ENCODE data around the gene PATJ.
"Not testable (repeated sequence)": the region's sequence is repeated elsewhere in the genome, so short reads cannot be mapped to it uniquely, and the experiment has no call there.

Gene PATJ

GRCh38 chr1:61892977-61893376 lies 150.7 kb downstream of the PATJ start:
- no peaks in the 10 kb centered on the region for H4K20me1 ChIP-seq (ENCODE audit: low read depth, low read length)
- no peaks in the 10 kb centered on the region for H3K79me2 ChIP-seq (ENCODE audit: insufficient read depth, low read length)
- no peaks in the 10 kb centered on the region for H3K9me2 ChIP-seq (replicated peaks; ENCODE audit: insufficient read depth, low read length)
- no peaks in the 10 kb centered on the region for H3K36me3 ChIP-seq (ENCODE audit: low read length)
- no peak overlapping the region for H2AFZ ChIP-seq (ENCODE audit: low read depth, low read length, severe bottlenecking)
- no peaks in the 10 kb centered on the region for H3F3A ChIP-seq (ENCODE audit: insufficient read depth)
- no peak overlapping the region for H3K27ac ChIP-seq (ENCODE audit: low read depth, low read length)
- no peaks in the 10 kb centered on the region for H3K9me3 ChIP-seq (ENCODE audit: insufficient read depth, low read length)
- H3K27me3 ChIP-seq (ENCODE audit: low read length) = no peaks in the 10 kb centered on the region
- no peak overlapping the region for H3K9ac ChIP-seq (ENCODE audit: low read length)
- H3K4me2 ChIP-seq (ENCODE audit: low read depth, low read length, poor library complexity, severe bottlenecking) = no peak overlapping the region
- no peak overlapping the region for H3K4me3 ChIP-seq (ENCODE audit: insufficient read depth, low read length, poor library complexity, severe bottlenecking)
- TF ChIP-seq EZH2phosphoT487 (conservative IDR thresholded peaks at IDR 0.05; ENCODE audit: low read length) = no peak
- no peak for TF ChIP-seq CTCF (IDR thresholded peaks at IDR 0.05; ENCODE audit: insufficient read depth, low read length, poor library complexity, severe bottlenecking)

GRCh38 chr1:61894296-61894695 lies 152.0 kb downstream of the PATJ start:
- not testable (repeated sequence) for H3K36me3 ChIP-seq (ENCODE audit: low read length); H3K27me3 ChIP-seq (ENCODE audit: low read length); H4K20me1 ChIP-seq (ENCODE audit: low read depth, low read length); H3K27ac ChIP-seq (ENCODE audit: low read depth, low read length); H3K9me2 ChIP-seq (replicated peaks; ENCODE audit: insufficient read depth, low read length); H3K9ac ChIP-seq (ENCODE audit: low read length); H3K4me3 ChIP-seq (ENCODE audit: insufficient read depth, low read length, poor library complexity, severe bottlenecking); H2AFZ ChIP-seq (ENCODE audit: low read depth, low read length, severe bottlenecking); H3K9me3 ChIP-seq (ENCODE audit: insufficient read depth, low read length); H3K4me2 ChIP-seq (ENCODE audit: low read depth, low read length, poor library complexity, severe bottlenecking); H3K79me2 ChIP-seq (ENCODE audit: insufficient read depth, low read length); H3F3A ChIP-seq (ENCODE audit: insufficient read depth)

- H3K27ac ChIP-seq (ENCODE audit: low read depth, low read length) = no peak overlapping the region
- no peaks in the 10 kb centered on the region for H3F3A ChIP-seq (ENCODE audit: insufficient read depth)
- no peak overlapping the region for H2AFZ ChIP-seq (ENCODE audit: low read depth, low read length, severe bottlenecking)
- no peak overlapping the region for H3K4me3 ChIP-seq (ENCODE audit: insufficient read depth, low read length, poor library complexity, severe bottlenecking)
- H4K20me1 ChIP-seq (ENCODE audit: low read depth, low read length) = no peaks in the 10 kb centered on the region
- H3K27me3 ChIP-seq (ENCODE audit: low read length) = no peaks in the 10 kb centered on the region
- no peaks in the 10 kb centered on the region for H3K9me2 ChIP-seq (replicated peaks; ENCODE audit: insufficient read depth, low read length)
- no peaks in the 10 kb centered on the region for H3K36me3 ChIP-seq (ENCODE audit: low read length)
- no peak overlapping the region for H3K4me2 ChIP-seq (ENCODE audit: low read depth, low read length, poor library complexity, severe bottlenecking)
- TF ChIP-seq CTCF (IDR thresholded peaks at IDR 0.05; ENCODE audit: insufficient read depth, low read length, poor library complexity, severe bottlenecking) (no peak), EZH2phosphoT487 (conservative IDR thresholded peaks at IDR 0.05; ENCODE audit: low read length) (no peak)
- H3K9ac ChIP-seq (ENCODE audit: low read length) = no peak overlapping the region
- no peaks in the 10 kb centered on the region for H3K9me3 ChIP-seq (ENCODE audit: insufficient read depth, low read length)
- H3K79me2 ChIP-seq (ENCODE audit: insufficient read depth, low read length) = no peaks in the 10 kb centered on the region
Measured at GRCh38 chr1:61895175-61895574, 152.9 kb downstream of the PATJ start.

GRCh38 chr1:61898658-61899057 lies 156.4 kb downstream of the PATJ start:
- no peak overlapping the region for H3K4me3 ChIP-seq (ENCODE audit: insufficient read depth, low read length, poor library complexity, severe bottlenecking)
- H3K79me2 ChIP-seq (ENCODE audit: insufficient read depth, low read length) = no peaks in the 10 kb centered on the region
- no peaks in the 10 kb centered on the region for H3F3A ChIP-seq (ENCODE audit: insufficient read depth)
- no peaks in the 10 kb centered on the region for H3K27me3 ChIP-seq (ENCODE audit: low read length)
- no peaks in the 10 kb centered on the region for H4K20me1 ChIP-seq (ENCODE audit: low read depth, low read length)
- H3K36me3 ChIP-seq (ENCODE audit: low read length) = no peaks in the 10 kb centered on the region
- no peak overlapping the region for H3K4me2 ChIP-seq (ENCODE audit: low read depth, low read length, poor library complexity, severe bottlenecking)
- no peak overlapping the region for H3K27ac ChIP-seq (ENCODE audit: low read depth, low read length)
- no peak overlapping the region for H3K9ac ChIP-seq (ENCODE audit: low read length)
- no peaks in the 10 kb centered on the region for H3K9me3 ChIP-seq (ENCODE audit: insufficient read depth, low read length)
- H3K9me2 ChIP-seq (replicated peaks; ENCODE audit: insufficient read depth, low read length) = no peaks in the 10 kb centered on the region
- TF ChIP-seq EZH2phosphoT487 (conservative IDR thresholded peaks at IDR 0.05; ENCODE audit: low read length) (no peak), CTCF (IDR thresholded peaks at IDR 0.05; ENCODE audit: insufficient read depth, low read length, poor library complexity, severe bottlenecking) (no peak)
- no peak overlapping the region for H2AFZ ChIP-seq (ENCODE audit: low read depth, low read length, severe bottlenecking)

All from SU-DHL-6 (cell line).